ENCODE measurements around the gene ZHX3. TPM values are rescaled to one million over a fixed set of nuclear protein-coding genes. Genes with fewer than 3 reads are reported as not detected.

The ZHX3 gene
- total and polyA plus RNA-seq, 3 experiments from 2014 or later = 12.1 to 15.3 (median 12.7) TPM

GRCh38 chr20:41306061-41306727 lies 11.3 kb downstream of the ZHX3 start:
- Histone ChIP-seq H3K36me3 (ENCODE audit: insufficient read depth, low read length) (no peaks in the 10 kb centered on the region), H3K27ac (ENCODE audit: low read depth, low read length) (no peak overlapping the region), H3K4me3 (ENCODE audit: low read length) (no peak overlapping the region), H3K4me1 (ENCODE audit: insufficient read depth, low read length) (no peaks in the 10 kb centered on the region), H3K9me3 (ENCODE audit: low read length) (no peaks in the 10 kb centered on the region), H3K27me3 (ENCODE audit: insufficient read depth, low read length, poor library complexity, severe bottlenecking) (no peaks in the 10 kb centered on the region)
- Mint-ChIP-seq H3K9me3 (no peaks in the 10 kb centered on the region), H3K27ac (peak overlapping the region in 1 of 8 donors; percentile 25), H3K4me1 (no peaks in the 10 kb centered on the region), H3K4me3 (no peak overlapping the region), H3K27me3 (no peaks in the 10 kb centered on the region), H3K36me3 (peaks cover 0 to 3% (median 0%) of the 10 kb centered on the region in 3 donors)
- no peak for DNase-seq
- ChIA-PET CTCF (interaction anchor here (0.8 kb wide), 1 partner anchor 34 kb away, joined by 3 read pairs; the partner anchor contains the start of gene LPIN3), POLR2A (no interaction called here)

GRCh38 chr20:41304424-41305079 lies 13.0 kb downstream of the ZHX3 start:
- Histone ChIP-seq H3K27ac (ENCODE audit: low read depth, low read length) (no peak overlapping the region), H3K27me3 (ENCODE audit: insufficient read depth, low read length, poor library complexity, severe bottlenecking) (no peaks in the 10 kb centered on the region), H3K36me3 (ENCODE audit: insufficient read depth, low read length) (no peaks in the 10 kb centered on the region), H3K4me3 (ENCODE audit: low read length) (no peak overlapping the region), H3K4me1 (ENCODE audit: insufficient read depth, low read length) (no peaks in the 10 kb centered on the region), H3K9me3 (ENCODE audit: low read length) (no peaks in the 10 kb centered on the region)
- DNase-seq = no peak
- Mint-ChIP-seq H3K36me3 (no peaks in the 10 kb centered on the region), H3K9me3 (no peaks in the 10 kb centered on the region), H3K4me3 (no peak overlapping the region), H3K4me1 (no peaks in the 10 kb centered on the region), H3K27me3 (no peaks in the 10 kb centered on the region), H3K27ac (no peak overlapping the region)
- ChIA-PET POLR2A (no interaction called here), CTCF (no interaction called here)

- no peaks in the 10 kb centered on the region for H3K9me3 Mint-ChIP-seq
- no peak overlapping the region for H3K4me3 Mint-ChIP-seq
- no peaks in the 10 kb centered on the region for H3K4me1 Mint-ChIP-seq
- H3K36me3 Mint-ChIP-seq = no peaks in the 10 kb centered on the region
- no peaks in the 10 kb centered on the region for H3K27me3 Mint-ChIP-seq
- Histone ChIP-seq H3K9me3 (ENCODE audit: low read length) (no peaks in the 10 kb centered on the region), H3K36me3 (ENCODE audit: insufficient read depth, low read length) (no peaks in the 10 kb centered on the region), H3K27ac (ENCODE audit: low read depth, low read length) (no peak overlapping the region), H3K4me1 (ENCODE audit: insufficient read depth, low read length) (no peaks in the 10 kb centered on the region), H3K4me3 (ENCODE audit: low read length) (no peak overlapping the region), H3K27me3 (ENCODE audit: insufficient read depth, low read length, poor library complexity, severe bottlenecking) (no peaks in the 10 kb centered on the region)
- CTCF ChIA-PET = interaction anchor here (1.1 kb wide), 1 partner anchor 71 kb away, joined by 3 read pairs; no protein-coding TSS in a partner anchor
- H3K27ac Mint-ChIP-seq = no peak overlapping the region
- POLR2A ChIA-PET = no interaction called here
- no peak for DNase-seq
These were observed 13.5 kb downstream of the ZHX3 start for GRCh38 chr20:41304002-41304401.

- no peaks in the 10 kb centered on the region for H3K9me3 Mint-ChIP-seq
- H3K27me3 Mint-ChIP-seq = peaks cover 0 to 5% of the 10 kb centered on the region in 2 donors
- no peaks in the 10 kb centered on the region for H3K4me1 ChIP-seq (ENCODE audit: insufficient read depth, low read length)
- H3K27ac ChIP-seq (ENCODE audit: low read depth, low read length) = no peak overlapping the region
- H3K4me1 Mint-ChIP-seq = no peaks in the 10 kb centered on the region
- ChIA-PET CTCF (no interaction called here), POLR2A (no interaction called here)
- H3K27me3 ChIP-seq (ENCODE audit: insufficient read depth, low read length, poor library complexity, severe bottlenecking) = no peaks in the 10 kb centered on the region
- no peak overlapping the region for H3K4me3 ChIP-seq (ENCODE audit: low read length)
- H3K36me3 Mint-ChIP-seq = no peaks in the 10 kb centered on the region
- no peak for DNase-seq
- no peak overlapping the region for H3K27ac Mint-ChIP-seq
- no peak overlapping the region for H3K4me3 Mint-ChIP-seq
- no peaks in the 10 kb centered on the region for H3K36me3 ChIP-seq (ENCODE audit: insufficient read depth, low read length)
- H3K9me3 ChIP-seq (ENCODE audit: low read length) = no peaks in the 10 kb centered on the region
These were observed 16.6 kb downstream of the ZHX3 start for GRCh38 chr20:41300886-41301285.

- CTCF ChIA-PET = no interaction called here
- no peak overlapping the region for H3K27ac Mint-ChIP-seq
These were observed 17.1 kb downstream of the ZHX3 start for GRCh38 chr20:41300383-41300782.

GRCh38 chr20:41299899-41300298 lies 17.6 kb downstream of the ZHX3 start:
- Mint-ChIP-seq H3K9me3 (no peaks in the 10 kb centered on the region), H3K36me3 (no peaks in the 10 kb centered on the region), H3K4me3 (no peak overlapping the region), H3K4me1 (no peaks in the 10 kb centered on the region), H3K27me3 (peaks cover 0 to 5% of the 10 kb centered on the region in 2 donors), H3K27ac (no peak overlapping the region)
- Histone ChIP-seq H3K27ac (ENCODE audit: low read depth, low read length) (no peak overlapping the region), H3K27me3 (ENCODE audit: insufficient read depth, low read length, poor library complexity, severe bottlenecking) (no peaks in the 10 kb centered on the region), H3K36me3 (ENCODE audit: insufficient read depth, low read length) (no peaks in the 10 kb centered on the region), H3K4me3 (ENCODE audit: low read length) (no peak overlapping the region), H3K9me3 (ENCODE audit: low read length) (no peaks in the 10 kb centered on the region), H3K4me1 (ENCODE audit: insufficient read depth, low read length) (no peaks in the 10 kb centered on the region)
- ChIA-PET POLR2A (no interaction called here), CTCF (no interaction called here)
- no peak for DNase-seq

More at GRCh38 chr20:41300383-41300782, 17.1 kb downstream of the ZHX3 start:
- Mint-ChIP-seq H3K4me3 (no peak overlapping the region), H3K9me3 (no peaks in the 10 kb centered on the region), H3K36me3 (no peaks in the 10 kb centered on the region), H3K4me1 (no peaks in the 10 kb centered on the region), H3K27me3 (peaks cover 0 to 5% of the 10 kb centered on the region in 2 donors)
- no peak overlapping the region for H3K4me3 ChIP-seq (ENCODE audit: low read length)
- DNase-seq = no peak
- POLR2A ChIA-PET = no interaction called here
- H3K9me3 ChIP-seq (ENCODE audit: low read length) = no peaks in the 10 kb centered on the region
- H3K4me1 ChIP-seq (ENCODE audit: insufficient read depth, low read length) = no peaks in the 10 kb centered on the region
- no peaks in the 10 kb centered on the region for H3K36me3 ChIP-seq (ENCODE audit: insufficient read depth, low read length)
- H3K27ac ChIP-seq (ENCODE audit: low read depth, low read length) = no peak overlapping the region
- H3K27me3 ChIP-seq (ENCODE audit: insufficient read depth, low read length, poor library complexity, severe bottlenecking) = no peaks in the 10 kb centered on the region

GRCh38 chr20:41293269-41294037 lies 24.1 kb downstream of the ZHX3 start:
- Mint-ChIP-seq H3K4me1 (no peaks in the 10 kb centered on the region), H3K36me3 (no peaks in the 10 kb centered on the region), H3K27ac (no peak overlapping the region), H3K9me3 (no peaks in the 10 kb centered on the region), H3K27me3 (peaks cover 0 to 5% of the 10 kb centered on the region in 2 donors), H3K4me3 (no peak overlapping the region)
- Histone ChIP-seq H3K4me3 (ENCODE audit: low read length) (no peak overlapping the region), H3K27ac (ENCODE audit: low read depth, low read length) (no peak overlapping the region), H3K9me3 (ENCODE audit: low read length) (no peaks in the 10 kb centered on the region), H3K4me1 (ENCODE audit: insufficient read depth, low read length) (no peaks in the 10 kb centered on the region), H3K27me3 (ENCODE audit: insufficient read depth, low read length, poor library complexity, severe bottlenecking) (no peaks in the 10 kb centered on the region), H3K36me3 (ENCODE audit: insufficient read depth, low read length) (no peaks in the 10 kb centered on the region)
- no peak for DNase-seq
- ChIA-PET CTCF (no interaction called here), POLR2A (no interaction called here)

GRCh38 chr20:41290804-41291389 lies 26.6 kb downstream of the ZHX3 start:
- ChIA-PET POLR2A (no interaction called here), CTCF (no interaction called here)
- Histone ChIP-seq H3K27ac (ENCODE audit: low read depth, low read length) (no peak overlapping the region), H3K4me3 (ENCODE audit: low read length) (no peak overlapping the region), H3K36me3 (ENCODE audit: insufficient read depth, low read length) (no peaks in the 10 kb centered on the region), H3K9me3 (ENCODE audit: low read length) (no peaks in the 10 kb centered on the region), H3K27me3 (ENCODE audit: insufficient read depth, low read length, poor library complexity, severe bottlenecking) (no peaks in the 10 kb centered on the region), H3K4me1 (ENCODE audit: insufficient read depth, low read length) (no peaks in the 10 kb centered on the region)
- Mint-ChIP-seq H3K27ac (no peak overlapping the region), H3K27me3 (no peaks in the 10 kb centered on the region), H3K4me1 (no peaks in the 10 kb centered on the region), H3K9me3 (peaks cover 7 to 15% (median 9%) of the 10 kb centered on the region in 5 donors), H3K4me3 (no peak overlapping the region), H3K36me3 (peaks cover 0 to 14% (median 4%) of the 10 kb centered on the region in 3 donors)
- DNase-seq = no peak

All from CD8-positive, alpha-beta memory T cell (primary cell).